Stimulated activated CD4-positive, alpha-beta T cell treated with anti-CD3 and anti-CD28 coated beads, TNF-alpha, amount 100 ng/mL, for 24 hours (primary cell): ENCODE data around the gene ERCC3.
"Not testable (repeated sequence)": the region's sequence is repeated elsewhere in the genome, so short reads cannot be mapped to it uniquely, and the experiment has no call there.

Experiments
- DNase-seq, 3 experiments: peaks; one replicate each; pipeline ENCODE4 v3.0.0-alpha.2; 2020; ENCODE audit warnings: low read depth in 3 of 3

Gene ERCC3

GRCh38 chr2:127279781-127280180 lies 14.2 kb downstream of the ERCC3 start:
- no peak for DNase-seq

GRCh38 chr2:127278959-127279358 lies 15.0 kb downstream of the ERCC3 start:
- no peak for DNase-seq

- no peak for DNase-seq
Measured at GRCh38 chr2:127277028-127277427, 16.9 kb downstream of the ERCC3 start.

- DNase-seq, result no peak
Measured at GRCh38 chr2:127275789-127276188, 18.2 kb downstream of the ERCC3 start.

- no peak for DNase-seq
Measured at GRCh38 chr2:127275356-127275755, 18.6 kb downstream of the ERCC3 start.

- DNase-seq, result no peak
Measured at GRCh38 chr2:127270663-127271062, 23.3 kb downstream of the ERCC3 start.

GRCh38 chr2:127261804-127262406 lies 32.0 kb downstream of the ERCC3 start:
- no peak for DNase-seq

- DNase-seq, result no peak
Measured at GRCh38 chr2:127259355-127259754, 34.6 kb downstream of the ERCC3 start.

GRCh38 chr2:127256866-127257265 lies 37.1 kb downstream of the ERCC3 start:
- no peak for DNase-seq

GRCh38 chr2:127256381-127256780 lies 37.6 kb downstream of the ERCC3 start:
- DNase-seq, result no peak

- DNase-seq, result no peak
Measured at GRCh38 chr2:127255721-127256120, 38.2 kb downstream of the ERCC3 start.

- DNase-seq, result no peak
Measured at GRCh38 chr2:127255146-127255545, 38.8 kb downstream of the ERCC3 start.

- no peak for DNase-seq
Measured at GRCh38 chr2:127254386-127254981, 39.5 kb downstream of the ERCC3 start.

- not testable (repeated sequence) for DNase-seq
Measured at GRCh38 chr2:127241184-127241583, 52.8 kb downstream of the ERCC3 start.

- no peak for DNase-seq
Measured at GRCh38 chr2:127239395-127239794, 54.5 kb downstream of the ERCC3 start.

- DNase-seq, result not testable (repeated sequence)
Measured at GRCh38 chr2:127237768-127238167, 56.2 kb downstream of the ERCC3 start.

GRCh38 chr2:127235082-127235702 lies 58.8 kb downstream of the ERCC3 start:
- DNase-seq, result no peak

- DNase-seq, result no peak
Measured at GRCh38 chr2:127233710-127234109, 60.2 kb downstream of the ERCC3 start.

GRCh38 chr2:127231130-127231865 lies 62.6 kb downstream of the ERCC3 start:
- DNase-seq, result no peak

GRCh38 chr2:127229555-127229954 lies 64.4 kb downstream of the ERCC3 start:
- DNase-seq, result no peak

GRCh38 chr2:127228102-127228501 lies 65.8 kb downstream of the ERCC3 start:
- no peak for DNase-seq

- not testable (repeated sequence) for DNase-seq
Measured at GRCh38 chr2:127227264-127227660, 66.7 kb downstream of the ERCC3 start.
